Left renal pelvis (tissue), 4 donors: ENCODE results near the gene GBF1. TPM values are rescaled to one million over a fixed set of nuclear protein-coding genes. Genes with fewer than 3 reads are reported as not detected.
"Not testable (repeated sequence)": the region's sequence is repeated elsewhere in the genome, so short reads cannot be mapped to it uniquely, and the experiment has no call there.

Experiments
- DNase-seq, 4 donors: peaks; one replicate each; pipeline ENCODE4 v3.0.0-alpha.2; 2013; ENCODE audit warnings: low read depth in 4 of 4, low spot score in 3 of 4
- polyA plus RNA-seq, 4 donors: library from polyadenylated mRNA; unstranded; fragments of 120-200 nt; gene quantifications; one replicate each; pipeline ENCODE4 v1.2.1, GENCODE V29; 2013; ENCODE audit not compliant: insufficient read length in 4 of 4

Gene GBF1
- polyA plus RNA-seq, 4 donors: 42.3 to 53.4 (median 50.3) TPM

DNA sequence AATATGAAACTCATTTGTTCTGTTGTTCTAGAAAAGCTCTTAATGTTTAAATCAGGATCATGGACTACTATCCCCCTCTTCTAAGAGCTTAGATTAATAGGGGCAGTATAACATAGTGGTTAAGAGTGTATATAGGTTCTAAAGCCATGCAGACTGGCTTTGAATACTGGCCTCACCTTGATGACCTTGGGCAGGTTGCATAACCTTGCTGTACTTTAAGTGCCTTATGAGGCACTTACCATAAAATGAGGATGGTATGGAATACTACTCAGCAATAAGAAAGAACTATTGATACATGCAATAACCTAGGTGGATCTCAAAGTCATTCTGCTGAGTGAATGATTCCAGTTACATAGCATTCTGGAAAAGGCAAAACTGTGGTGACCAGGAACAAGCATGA, 53.6 kb downstream of the GBF1 start:
- DNase-seq: no peak

GRCh38 chr10:102299873-102300272, 54.5 kb downstream of the GBF1 start:
- no peak for DNase-seq

GRCh38 chr10:102300278-102300843, 55.0 kb downstream of the GBF1 start:
- DNase-seq: no peak

DNA sequence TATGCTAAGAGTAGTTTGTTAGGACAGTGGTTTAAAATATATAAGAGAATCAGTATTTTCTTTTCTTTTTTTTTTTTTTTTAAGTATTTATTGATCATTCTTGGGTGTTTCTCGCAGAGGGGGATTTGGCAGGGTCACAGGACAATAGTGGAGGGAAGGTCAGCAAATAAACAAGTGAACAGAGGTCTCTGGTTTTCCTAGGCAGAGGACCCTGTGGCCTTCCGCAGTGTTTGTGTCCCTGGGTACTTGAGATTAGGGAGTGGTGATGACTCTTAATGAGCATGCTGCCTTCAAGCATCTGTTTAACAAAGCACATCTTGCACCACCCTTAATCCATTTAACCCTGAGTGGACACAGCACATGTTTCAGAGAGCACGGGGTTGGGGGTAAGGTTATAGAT, 55.6 kb downstream of the GBF1 start:
- not testable (repeated sequence) for DNase-seq

- not testable (repeated sequence) for DNase-seq
Measured at GRCh38 chr10:102301332-102301731, 56.0 kb downstream of the GBF1 start.

GRCh38 chr10:102302611-102303010, 57.3 kb downstream of the GBF1 start:
- DNase-seq: no peak

GRCh38 chr10:102306006-102306405, 60.7 kb downstream of the GBF1 start:
- no peak for DNase-seq

GRCh38 chr10:102306710-102307109, 61.4 kb downstream of the GBF1 start:
- no peak for DNase-seq

DNA sequence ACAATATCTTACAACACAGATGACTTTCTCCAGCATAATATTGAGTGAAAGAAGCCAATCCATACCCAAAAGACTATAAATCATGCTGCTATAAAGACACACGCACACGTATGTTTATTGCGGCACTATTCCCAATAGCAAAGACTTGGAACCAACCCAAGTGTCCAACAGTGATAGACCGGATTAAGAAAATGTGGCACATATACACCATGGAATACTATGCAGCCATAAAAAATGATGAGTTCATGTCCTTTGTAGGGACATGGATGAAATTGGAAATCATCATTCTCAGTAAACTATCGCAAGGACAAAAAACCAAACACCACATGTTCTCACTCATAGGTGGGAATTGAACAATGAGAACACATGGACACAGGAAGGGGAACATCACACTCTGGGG, 63.0 kb downstream of the GBF1 start:
- not testable (repeated sequence) for DNase-seq

DNA sequence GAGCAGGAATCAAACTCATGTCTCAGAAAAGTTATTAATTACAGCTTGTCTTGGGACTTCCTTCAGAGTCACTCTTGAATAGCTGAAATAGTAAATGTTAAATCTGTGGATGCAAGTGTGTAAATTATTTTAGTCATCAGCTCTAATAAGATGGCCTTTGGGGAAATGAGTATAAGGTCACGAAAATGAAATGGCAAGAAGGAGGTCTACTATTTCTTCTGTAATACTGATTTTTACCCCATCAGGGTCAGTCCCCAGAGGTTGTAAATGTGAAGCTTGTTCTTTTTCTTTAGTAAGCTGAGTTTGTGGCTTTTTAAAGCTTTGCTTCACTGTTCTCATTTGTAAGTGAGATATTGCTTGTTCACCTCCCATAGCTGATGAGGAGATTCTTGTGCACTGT, 63.9 kb downstream of the GBF1 start:
- no peak for DNase-seq

GRCh38 chr10:102309916-102310315, 64.6 kb downstream of the GBF1 start:
- DNase-seq: no peak

DNA sequence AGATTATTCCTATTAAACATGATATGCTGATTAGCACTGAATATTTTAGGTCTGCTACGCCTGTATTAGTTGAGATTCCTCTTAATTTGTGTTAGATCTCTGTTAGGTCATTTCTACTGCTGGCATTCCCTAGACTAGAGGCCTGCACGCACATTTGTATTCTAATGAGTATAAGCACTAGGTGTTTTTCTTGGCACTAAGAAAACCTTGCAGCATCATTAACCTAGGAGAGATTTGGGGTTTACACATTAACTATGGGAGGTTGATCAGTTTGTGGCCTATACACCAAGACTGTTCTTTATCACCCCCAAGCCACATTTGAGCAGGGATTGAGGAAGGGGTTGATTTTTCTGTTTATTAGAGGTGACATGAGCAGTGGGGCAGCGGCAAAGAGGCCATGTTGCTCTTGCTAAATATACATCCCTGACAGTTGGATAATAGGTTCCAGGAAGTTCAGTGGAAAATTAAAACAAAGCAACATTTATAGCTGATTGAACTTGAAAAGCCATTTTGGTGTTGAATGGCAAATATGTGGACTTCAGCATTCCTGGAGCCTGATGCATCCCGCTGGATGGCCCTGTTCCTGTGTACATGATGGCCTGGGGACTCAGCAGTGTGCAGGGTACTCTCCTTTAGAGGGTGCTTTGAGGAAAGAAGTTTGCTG, 65.2 kb downstream of the GBF1 start:
- DNase-seq: no peak

- no peak for DNase-seq
Measured at GRCh38 chr10:102311025-102311420, 65.7 kb downstream of the GBF1 start.

- DNase-seq: no peak
Measured at GRCh38 chr10:102312683-102313082, 67.4 kb downstream of the GBF1 start.

- peak in 2 of 4 donors; percentile 16 to 58 for DNase-seq
Measured at GRCh38 chr10:102313221-102313896, 68.0 kb downstream of the GBF1 start.

DNA sequence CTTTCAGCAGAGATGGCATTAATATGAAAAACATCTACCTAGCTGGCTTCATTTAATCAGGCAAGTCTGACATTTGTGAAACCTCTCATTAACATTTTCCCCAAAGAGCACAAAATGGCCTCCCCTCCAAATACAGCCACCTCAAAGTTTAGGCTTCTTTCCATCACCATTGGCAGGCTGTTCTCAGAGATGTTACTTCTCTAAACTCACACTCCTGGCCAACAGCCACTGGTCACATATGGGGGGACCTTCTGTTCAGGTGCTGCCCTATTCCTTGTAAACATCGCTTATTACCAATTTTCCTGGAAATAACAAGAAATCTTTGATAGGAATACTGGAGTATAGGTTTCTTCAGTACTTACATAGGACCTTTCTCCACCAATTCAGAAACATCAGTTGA, 69.5 kb downstream of the GBF1 start:
- DNase-seq: no peak

DNA sequence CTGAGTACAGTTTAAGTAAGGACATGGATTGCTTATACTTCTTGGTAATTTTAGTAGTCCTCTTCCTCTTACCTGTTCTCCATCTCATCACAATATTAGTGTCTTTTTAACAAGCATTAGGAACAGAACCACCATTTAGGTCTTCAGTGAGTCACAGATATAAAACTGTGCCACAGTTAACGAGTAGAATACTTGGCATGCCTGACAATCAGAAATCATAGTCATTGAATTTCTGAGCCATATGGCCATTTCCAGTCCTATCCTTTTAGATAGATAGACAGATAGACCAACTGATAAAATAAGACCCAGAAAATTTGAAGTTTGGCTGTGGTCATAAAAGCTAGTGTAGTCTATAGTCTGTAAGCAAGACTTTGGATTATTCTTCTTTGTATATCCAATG, 71.1 kb downstream of the GBF1 start:
- DNase-seq: no peak

DNA sequence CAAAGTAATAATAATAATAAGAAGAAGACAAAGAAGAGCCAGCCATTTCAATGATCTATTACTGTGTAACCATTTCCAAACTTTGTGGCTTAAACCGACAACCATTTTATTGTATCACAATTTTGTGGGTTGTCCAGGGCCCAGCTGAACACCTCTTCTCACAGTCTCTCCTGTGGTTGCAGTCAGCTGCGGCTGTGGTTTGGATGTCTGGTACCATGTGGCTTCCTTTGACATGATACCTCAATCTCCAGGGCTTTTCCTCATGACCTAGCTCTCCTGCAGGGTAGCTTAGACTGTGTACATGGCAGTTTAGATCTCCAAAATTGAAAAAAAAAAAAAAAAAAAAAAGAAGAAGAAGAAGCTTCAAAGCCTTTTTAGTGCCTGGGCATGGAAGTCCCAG, 77.6 kb downstream of the GBF1 start:
- DNase-seq: no peak

- no peak for DNase-seq
Measured at GRCh38 chr10:102324061-102324460, 78.7 kb downstream of the GBF1 start.

GRCh38 chr10:102326031-102326430, 80.7 kb downstream of the GBF1 start:
- no peak for DNase-seq

- no peak for DNase-seq
Measured at GRCh38 chr10:102327002-102327401, 81.7 kb downstream of the GBF1 start.

DNA sequence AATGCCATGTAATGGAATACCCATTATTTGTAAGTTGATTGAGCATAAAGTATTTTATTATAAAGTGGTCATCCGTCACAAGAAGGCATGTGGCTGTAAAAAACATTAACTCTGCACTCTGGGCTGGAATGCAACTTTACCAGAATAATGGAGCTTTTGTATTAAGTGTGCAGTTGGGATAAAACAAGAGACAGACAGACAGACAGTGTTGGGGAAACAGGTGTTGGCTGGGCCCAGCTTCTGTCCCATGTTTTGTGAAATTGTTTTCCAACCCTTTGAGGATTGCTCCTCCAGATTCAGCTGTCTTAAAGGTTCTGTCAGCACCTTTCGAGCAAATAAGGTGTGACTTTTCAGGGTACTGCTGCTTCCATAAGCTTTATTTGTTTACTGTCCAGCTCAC, 82.3 kb downstream of the GBF1 start:
- DNase-seq: no peak
